Measurements from ENCODE around the gene PRCC. TPM values are rescaled to one million over a fixed set of nuclear protein-coding genes. Genes with fewer than 3 reads are reported as not detected.

Gene PRCC
- polyA plus RNA-seq, 3 donors, result 26.7 to 37.1 (median 29.6) TPM

- H3K4me1 Mint-ChIP-seq, result no peaks in the 10 kb centered on the region
- H3K27me3 Mint-ChIP-seq (ENCODE audit: low read depth in 3 of 3), result peaks cover 8 to 25% (median 10%) of the 10 kb centered on the region in 3 donors
- no peak for TF ChIP-seq CTCF (IDR thresholded peaks at IDR 0.05)
Measured at GRCh38 chr1:156828400-156829124, 61.2 kb downstream of the PRCC start.

DNA sequence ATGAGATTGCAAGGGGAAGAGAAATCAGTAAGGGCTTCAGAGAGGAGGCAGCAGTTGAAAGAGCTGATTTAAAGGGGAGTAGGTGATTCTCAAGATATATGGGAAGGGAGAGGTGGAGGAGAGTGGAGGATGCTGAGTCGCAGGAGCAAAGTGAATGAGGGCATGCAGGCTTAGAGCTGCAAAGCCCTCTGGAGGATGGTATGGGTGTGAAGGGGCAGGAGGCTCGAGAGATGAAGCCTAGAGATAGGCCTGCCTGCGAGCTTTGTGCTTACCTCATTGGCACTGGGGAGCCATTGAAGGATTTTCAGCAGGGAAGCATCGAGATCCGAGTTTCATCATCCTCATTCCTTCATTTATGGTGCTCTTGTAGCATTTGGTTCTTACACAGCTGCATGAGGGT is 65.1 kb downstream of the PRCC start:
- TF ChIP-seq CTCF (IDR thresholded peaks at IDR 0.05), result no peak
- Histone ChIP-seq H3K27me3 (ENCODE audit: control insufficient read depth in 2 of 2, insufficient read depth in 2 of 2, low read length in 2 of 2) (peaks cover 2 to 27% of the 10 kb centered on the region in 2 donors), H3K4me3 (replicated peaks in 1 of 3; ENCODE audit: low read depth in 2 of 3, low read length in 3 of 3) (no peak overlapping the region), H3K27ac (ENCODE audit: low read depth in 1 of 2, low read length in 2 of 2) (no peak overlapping the region), H4K20me1 (ENCODE audit: insufficient read depth, low read length) (no peaks in the 10 kb centered on the region), H3K4me2 (replicated peaks; ENCODE audit: extremely low read depth, low read length, poor library complexity, severe bottlenecking) (no peak overlapping the region), H3K4me1 (ENCODE audit: control insufficient read depth in 1 of 2, insufficient read depth in 2 of 2, low read length in 2 of 2) (no peaks in the 10 kb centered on the region), H3K9me3 (replicated peaks in 1 of 2; ENCODE audit: control insufficient read depth in 1 of 2, insufficient read depth in 1 of 2, low read length in 2 of 2) (no peaks in the 10 kb centered on the region), H3K79me2 (ENCODE audit: insufficient read depth, low read length) (no peaks in the 10 kb centered on the region), H2AFZ (ENCODE audit: insufficient read depth, low read depth, low read length, poor library complexity, severe bottlenecking) (no peak overlapping the region), H3K9ac (ENCODE audit: insufficient read depth, low read length, poor library complexity, severe bottlenecking) (no peak overlapping the region), H3K36me3 (replicated peaks in 1 of 2; ENCODE audit: control insufficient read depth in 1 of 2, insufficient read depth in 2 of 2, low read length in 2 of 2) (no peaks in the 10 kb centered on the region)
- Mint-ChIP-seq H3K36me3 (no peaks in the 10 kb centered on the region), H3K27me3 (ENCODE audit: low read depth in 3 of 3) (peaks cover 15 to 47% (median 20%) of the 10 kb centered on the region in 3 donors), H3K4me1 (no peaks in the 10 kb centered on the region), H3K9me3 (peaks cover 0 to 2% (median 0%) of the 10 kb centered on the region in 7 donors), H3K4me3 (no peak overlapping the region), H3K27ac (no peak overlapping the region)
- WGBS (ENCODE audit: insufficient coverage), result 89% methylated on average over 3 of the region's 5 CpGs
- DNase-seq, result no peak
- intact Hi-C loops (cut with micrococcal nuclease), result no loop called here

More at GRCh38 chr1:156828400-156829124, 61.2 kb downstream of the PRCC start:
- Histone ChIP-seq H3K27me3 (ENCODE audit: control insufficient read depth in 2 of 2, insufficient read depth in 2 of 2, low read length in 2 of 2) (peaks cover 2 to 8% of the 10 kb centered on the region in 2 donors), H4K20me1 (ENCODE audit: insufficient read depth, low read length) (no peaks in the 10 kb centered on the region), H3K4me1 (ENCODE audit: control insufficient read depth in 1 of 2, insufficient read depth in 2 of 2, low read length in 2 of 2) (no peaks in the 10 kb centered on the region), H3K4me2 (replicated peaks; ENCODE audit: extremely low read depth, low read length, poor library complexity, severe bottlenecking) (no peak overlapping the region), H3K36me3 (replicated peaks in 1 of 2; ENCODE audit: control insufficient read depth in 1 of 2, insufficient read depth in 2 of 2, low read length in 2 of 2) (no peaks in the 10 kb centered on the region), H3K4me3 (replicated peaks in 1 of 3; ENCODE audit: low read depth in 2 of 3, low read length in 3 of 3) (no peak overlapping the region), H3K9me3 (replicated peaks in 1 of 2; ENCODE audit: control insufficient read depth in 1 of 2, insufficient read depth in 1 of 2, low read length in 2 of 2) (no peaks in the 10 kb centered on the region), H2AFZ (ENCODE audit: insufficient read depth, low read depth, low read length, poor library complexity, severe bottlenecking) (no peak overlapping the region), H3K79me2 (ENCODE audit: insufficient read depth, low read length) (no peaks in the 10 kb centered on the region), H3K27ac (ENCODE audit: low read depth in 1 of 2, low read length in 2 of 2) (no peak overlapping the region), H3K9ac (ENCODE audit: insufficient read depth, low read length, poor library complexity, severe bottlenecking) (no peak overlapping the region)
- Mint-ChIP-seq H3K4me3 (no peak overlapping the region), H3K36me3 (no peaks in the 10 kb centered on the region), H3K27ac (no peak overlapping the region), H3K9me3 (no peaks in the 10 kb centered on the region)
- no peak for DNase-seq
- 81% methylated on average over 7 of the region's 18 CpGs for WGBS (ENCODE audit: insufficient coverage)
- intact Hi-C loops (cut with micrococcal nuclease), result no loop called here
